NCI-H2107 treated with DMSO at 0.1 percent for 48 hours (cell line): Measurements from ENCODE around the gene CLBA1.
"Not testable (repeated sequence)": the region's sequence is repeated elsewhere in the genome, so short reads cannot be mapped to it uniquely, and the experiment has no call there.

ENCODE experiments used
- DNase-seq: peaks from one replicate; lab custom pipeline; 2025; ENCODE audit not compliant: unreplicated experiment; lab: John Stamatoyannopoulos, UW

Gene CLBA1

GRCh38 chr14:105022276-105022670, 36.7 kb downstream of the CLBA1 start:
- DNase-seq: no peak

- DNase-seq: no peak
These were observed 37.6 kb downstream of the CLBA1 start for GRCh38 chr14:105023144-105023543.

- DNase-seq: no peak
These were observed 38.3 kb downstream of the CLBA1 start for GRCh38 chr14:105023791-105024480.

GRCh38 chr14:105025429-105025828, 39.8 kb downstream of the CLBA1 start:
- DNase-seq: no peak

GRCh38 chr14:105026033-105026785, 40.6 kb downstream of the CLBA1 start:
- DNase-seq: no peak

- no peak for DNase-seq
These were observed 41.4 kb downstream of the CLBA1 start for GRCh38 chr14:105026802-105027563.

GRCh38 chr14:105027718-105028117, 42.1 kb downstream of the CLBA1 start:
- DNase-seq: not testable (repeated sequence)

GRCh38 chr14:105028251-105028927, 42.8 kb downstream of the CLBA1 start:
- DNase-seq: no peak

- DNase-seq: no peak
These were observed 43.8 kb downstream of the CLBA1 start for GRCh38 chr14:105029402-105029801.

GRCh38 chr14:105030194-105030593, 44.6 kb downstream of the CLBA1 start:
- no peak for DNase-seq

- no peak for DNase-seq
These were observed 45.3 kb downstream of the CLBA1 start for GRCh38 chr14:105030836-105031396.

- DNase-seq: not testable (repeated sequence)
These were observed 46.9 kb downstream of the CLBA1 start for GRCh38 chr14:105032451-105032901.

GRCh38 chr14:105033412-105033900, 47.9 kb downstream of the CLBA1 start:
- DNase-seq: not testable (repeated sequence)

GRCh38 chr14:105034315-105035039, 48.9 kb downstream of the CLBA1 start:
- no peak for DNase-seq

- DNase-seq: not testable (repeated sequence)
These were observed 50.0 kb downstream of the CLBA1 start for GRCh38 chr14:105035616-105036015.

- DNase-seq: no peak
These were observed 54.0 kb downstream of the CLBA1 start for GRCh38 chr14:105039458-105040205.

- no peak for DNase-seq
These were observed 56.5 kb downstream of the CLBA1 start for GRCh38 chr14:105041841-105042765.

GRCh38 chr14:105042813-105043212, 57.2 kb downstream of the CLBA1 start:
- no peak for DNase-seq
